NB4 (cell line): Measurements from ENCODE around the gene CTPS1.

Experiments used
- MAX ChIP-seq: IDR thresholded peaks from 2 replicates; pipeline ENCODE4 v1.6.1; 2011; ENCODE audit warnings: low read depth, low read length
- POLR2A ChIP-seq: IDR thresholded peaks from 2 replicates; pipeline ENCODE4 v1.6.1; 2011; ENCODE audit warnings: mild to moderate bottlenecking; ENCODE audit not compliant: insufficient read length; ENCODE audit errors: extremely low read depth
- TF ChIP-seq, protein P1 (sequence below): IDR thresholded peaks from one replicate; pipeline ENCODE4 v1.5.1; 2012; ENCODE audit warnings: low read depth, low read length

DNA sequence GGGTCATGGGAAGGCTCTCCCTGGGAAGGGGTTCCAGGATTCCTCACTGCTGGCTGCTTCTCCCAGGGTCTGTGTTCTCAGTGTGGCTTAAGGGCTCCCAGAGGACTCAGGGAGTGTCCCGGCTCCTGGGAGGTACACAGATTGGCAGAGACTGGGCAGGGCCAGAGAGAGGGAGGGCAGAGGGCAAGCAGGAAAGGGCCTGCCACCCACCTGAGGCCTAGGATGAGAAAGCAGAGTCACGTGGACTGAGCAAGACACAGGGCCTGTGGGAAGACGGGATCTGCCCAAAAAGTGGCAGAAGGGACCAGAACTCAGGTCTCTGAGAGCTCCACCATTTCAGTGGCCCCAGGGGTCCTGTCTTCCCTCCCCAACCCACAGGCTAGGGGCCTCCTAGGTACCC is 41.2 kb downstream of the CTPS1 start:
- TF ChIP-seq, protein P1, sequence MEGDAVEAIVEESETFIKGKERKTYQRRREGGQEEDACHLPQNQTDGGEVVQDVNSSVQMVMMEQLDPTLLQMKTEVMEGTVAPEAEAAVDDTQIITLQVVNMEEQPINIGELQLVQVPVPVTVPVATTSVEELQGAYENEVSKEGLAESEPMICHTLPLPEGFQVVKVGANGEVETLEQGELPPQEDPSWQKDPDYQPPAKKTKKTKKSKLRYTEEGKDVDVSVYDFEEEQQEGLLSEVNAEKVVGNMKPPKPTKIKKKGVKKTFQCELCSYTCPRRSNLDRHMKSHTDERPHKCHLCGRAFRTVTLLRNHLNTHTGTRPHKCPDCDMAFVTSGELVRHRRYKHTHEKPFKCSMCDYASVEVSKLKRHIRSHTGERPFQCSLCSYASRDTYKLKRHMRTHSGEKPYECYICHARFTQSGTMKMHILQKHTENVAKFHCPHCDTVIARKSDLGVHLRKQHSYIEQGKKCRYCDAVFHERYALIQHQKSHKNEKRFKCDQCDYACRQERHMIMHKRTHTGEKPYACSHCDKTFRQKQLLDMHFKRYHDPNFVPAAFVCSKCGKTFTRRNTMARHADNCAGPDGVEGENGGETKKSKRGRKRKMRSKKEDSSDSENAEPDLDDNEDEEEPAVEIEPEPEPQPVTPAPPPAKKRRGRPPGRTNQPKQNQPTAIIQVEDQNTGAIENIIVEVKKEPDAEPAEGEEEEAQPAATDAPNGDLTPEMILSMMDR = no peak
- TF ChIP-seq MAX (no peak), POLR2A (no peak)
